HTR-8/SVneo (cell line): ENCODE results near the gene ADGRD1.

Experiments
- DNase-seq: peaks from one replicate; pipeline ENCODE4 v3.0.0; 2011; ENCODE audit warnings: low spot score, mixed read lengths; ENCODE audit not compliant: insufficient read length
- FAIRE-seq: peaks from 2 replicates; lab custom pipeline; 2011; peaks lifted over from hg19 to GRCh38; lab: Jason Lieb, UNC

The ADGRD1 gene

GRCh38 chr12:131082290-131083194, 128.8 kb downstream of the ADGRD1 start:
- DNase-seq (no peak), FAIRE-seq (no peak)

- no peak for DNase-seq
- no peak for FAIRE-seq
Measured at GRCh38 chr12:131084341-131085011, 130.8 kb downstream of the ADGRD1 start.

- DNase-seq: no peak
- no peak for FAIRE-seq
Measured at GRCh38 chr12:131085125-131085815, 131.6 kb downstream of the ADGRD1 start.

- DNase-seq (no peak), FAIRE-seq (no peak)
Measured at GRCh38 chr12:131085816-131086591, 132.3 kb downstream of the ADGRD1 start.

GRCh38 chr12:131087302-131087818, 133.7 kb downstream of the ADGRD1 start:
- FAIRE-seq (no peak), DNase-seq (no peak)

GRCh38 chr12:131087991-131088700, 134.4 kb downstream of the ADGRD1 start:
- DNase-seq: no peak
- no peak for FAIRE-seq

- DNase-seq (no peak), FAIRE-seq (no peak)
Measured at GRCh38 chr12:131088701-131089530, 135.2 kb downstream of the ADGRD1 start.

- DNase-seq (no peak), FAIRE-seq (no peak)
Measured at GRCh38 chr12:131089531-131090273, 136.0 kb downstream of the ADGRD1 start.

GRCh38 chr12:131090274-131091210, 136.8 kb downstream of the ADGRD1 start:
- FAIRE-seq: no peak

GRCh38 chr12:131091413-131091975, 137.8 kb downstream of the ADGRD1 start:
- no peak for FAIRE-seq
- DNase-seq: no peak

More at GRCh38 chr12:131090274-131091210, 136.8 kb downstream of the ADGRD1 start:
- no peak for DNase-seq

- FAIRE-seq (no peak), DNase-seq (no peak)
Measured at GRCh38 chr12:131091976-131092691, 138.4 kb downstream of the ADGRD1 start.

- no peak for DNase-seq
Measured at GRCh38 chr12:131092901-131093603, 139.3 kb downstream of the ADGRD1 start.

GRCh38 chr12:131093604-131093955, 139.9 kb downstream of the ADGRD1 start:
- FAIRE-seq: no peak

More at GRCh38 chr12:131092901-131093603, 139.3 kb downstream of the ADGRD1 start:
- no peak for FAIRE-seq

GRCh38 chr12:131093971-131094830, 140.5 kb downstream of the ADGRD1 start:
- no peak for FAIRE-seq

More at GRCh38 chr12:131093604-131093955, 139.9 kb downstream of the ADGRD1 start:
- DNase-seq: no peak

More at GRCh38 chr12:131093971-131094830, 140.5 kb downstream of the ADGRD1 start:
- no peak for DNase-seq
